ENCODE data around the gene MTIF3.

GRCh38 chr13:27393101-27393500 lies 57.3 kb downstream of the MTIF3 start:
- no peak for TF ChIP-seq CTCF (IDR thresholded peaks at IDR 0.05)
- TF ChIP-seq POLR2A (IDR thresholded peaks at IDR 0.05) = no peak

Measured in ovary (tissue), 3 donors.